ENCODE results near the gene SRGAP1. TPM values are rescaled to one million over a fixed set of nuclear protein-coding genes. Genes with fewer than 3 reads are reported as not detected.

The SRGAP1 gene
- total RNA-seq, 1 donor from 2014 or later = 49.3 TPM

DNA sequence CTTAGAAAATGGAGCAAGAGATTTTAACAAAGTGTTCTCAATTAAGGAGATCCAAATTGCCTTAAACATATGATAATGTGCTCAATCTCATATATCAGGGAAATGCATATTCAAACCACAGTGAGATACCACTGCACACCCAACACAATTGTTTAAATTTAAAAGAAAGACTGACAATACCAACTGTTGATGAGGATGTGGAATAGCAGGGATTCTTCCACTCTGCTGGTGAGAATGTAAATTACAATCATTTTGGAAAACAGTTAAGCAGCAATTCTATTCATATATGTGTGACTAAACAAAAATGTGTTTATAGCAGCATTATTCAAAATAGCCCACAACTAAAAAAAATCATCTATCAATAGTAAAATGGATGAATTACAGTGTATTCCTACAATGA, 233.4 kb downstream of the SRGAP1 start:
- peaks cover 38% of the 10 kb centered on the region for H3K36me3 Mint-ChIP-seq (ENCODE audit: low read depth, unreplicated experiment)
- H3K4me1 Mint-ChIP-seq (ENCODE audit: unreplicated experiment) = peaks cover 6% of the 10 kb centered on the region
- H3K27me3 Mint-ChIP-seq (ENCODE audit: unreplicated experiment) = no peaks in the 10 kb centered on the region
- TF ChIP-seq, protein P1, sequence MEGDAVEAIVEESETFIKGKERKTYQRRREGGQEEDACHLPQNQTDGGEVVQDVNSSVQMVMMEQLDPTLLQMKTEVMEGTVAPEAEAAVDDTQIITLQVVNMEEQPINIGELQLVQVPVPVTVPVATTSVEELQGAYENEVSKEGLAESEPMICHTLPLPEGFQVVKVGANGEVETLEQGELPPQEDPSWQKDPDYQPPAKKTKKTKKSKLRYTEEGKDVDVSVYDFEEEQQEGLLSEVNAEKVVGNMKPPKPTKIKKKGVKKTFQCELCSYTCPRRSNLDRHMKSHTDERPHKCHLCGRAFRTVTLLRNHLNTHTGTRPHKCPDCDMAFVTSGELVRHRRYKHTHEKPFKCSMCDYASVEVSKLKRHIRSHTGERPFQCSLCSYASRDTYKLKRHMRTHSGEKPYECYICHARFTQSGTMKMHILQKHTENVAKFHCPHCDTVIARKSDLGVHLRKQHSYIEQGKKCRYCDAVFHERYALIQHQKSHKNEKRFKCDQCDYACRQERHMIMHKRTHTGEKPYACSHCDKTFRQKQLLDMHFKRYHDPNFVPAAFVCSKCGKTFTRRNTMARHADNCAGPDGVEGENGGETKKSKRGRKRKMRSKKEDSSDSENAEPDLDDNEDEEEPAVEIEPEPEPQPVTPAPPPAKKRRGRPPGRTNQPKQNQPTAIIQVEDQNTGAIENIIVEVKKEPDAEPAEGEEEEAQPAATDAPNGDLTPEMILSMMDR (IDR thresholded peaks at IDR 0.05; ENCODE audit: unreplicated experiment) = peak; percentile 60
- no peaks in the 10 kb centered on the region for H3K9me3 Mint-ChIP-seq (ENCODE audit: unreplicated experiment)
- no peak overlapping the region for H3K4me3 Mint-ChIP-seq (ENCODE audit: unreplicated experiment)
- no peak overlapping the region for H3K27ac Mint-ChIP-seq (ENCODE audit: unreplicated experiment)
- no peak for DNase-seq (ENCODE audit: low spot score)

GRCh38 chr12:64080319-64081007, 236.0 kb downstream of the SRGAP1 start:
- H3K27me3 Mint-ChIP-seq (ENCODE audit: unreplicated experiment) = no peaks in the 10 kb centered on the region
- H3K36me3 Mint-ChIP-seq (ENCODE audit: low read depth, unreplicated experiment) = peaks cover 30% of the 10 kb centered on the region
- peaks cover 6% of the 10 kb centered on the region for H3K4me1 Mint-ChIP-seq (ENCODE audit: unreplicated experiment)
- DNase-seq (ENCODE audit: low spot score) = no peak
- TF ChIP-seq, protein P1 (IDR thresholded peaks at IDR 0.05; ENCODE audit: unreplicated experiment) = no peak
- no peak overlapping the region for H3K4me3 Mint-ChIP-seq (ENCODE audit: unreplicated experiment)
- no peaks in the 10 kb centered on the region for H3K9me3 Mint-ChIP-seq (ENCODE audit: unreplicated experiment)
- no peak overlapping the region for H3K27ac Mint-ChIP-seq (ENCODE audit: unreplicated experiment)

- Mint-ChIP-seq H3K27ac (ENCODE audit: unreplicated experiment) (no peak overlapping the region), H3K4me1 (ENCODE audit: unreplicated experiment) (peaks cover 6% of the 10 kb centered on the region), H3K4me3 (ENCODE audit: unreplicated experiment) (no peak overlapping the region), H3K9me3 (ENCODE audit: unreplicated experiment) (no peaks in the 10 kb centered on the region), H3K36me3 (ENCODE audit: low read depth, unreplicated experiment) (peaks cover 27% of the 10 kb centered on the region), H3K27me3 (ENCODE audit: unreplicated experiment) (no peaks in the 10 kb centered on the region)
- no peak for DNase-seq (ENCODE audit: low spot score)
- TF ChIP-seq, protein P1 (IDR thresholded peaks at IDR 0.05; ENCODE audit: unreplicated experiment) = no peak
These were observed 236.5 kb downstream of the SRGAP1 start for GRCh38 chr12:64081008-64081404.

DNA sequence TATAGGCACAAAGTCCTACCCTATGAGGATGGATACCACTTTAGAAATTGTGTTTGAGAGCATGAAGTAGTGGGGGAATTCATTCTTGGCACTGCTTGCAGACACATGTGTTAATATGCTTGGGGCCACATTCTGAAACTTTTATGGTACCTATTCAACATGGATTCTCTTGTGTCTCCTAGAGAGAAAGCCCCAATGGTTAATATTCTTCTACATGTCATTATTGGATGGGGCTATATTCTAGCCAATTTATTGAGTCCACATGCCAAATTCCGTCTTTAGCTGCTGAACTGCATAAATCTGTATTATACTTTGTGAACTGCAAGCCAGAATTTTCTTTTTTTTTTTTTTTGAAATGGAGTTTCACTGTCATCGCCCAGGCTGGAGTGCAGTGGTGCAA, 237.6 kb downstream of the SRGAP1 start:
- Mint-ChIP-seq H3K4me3 (ENCODE audit: unreplicated experiment) (no peak overlapping the region), H3K9me3 (ENCODE audit: unreplicated experiment) (no peaks in the 10 kb centered on the region), H3K27me3 (ENCODE audit: unreplicated experiment) (no peaks in the 10 kb centered on the region), H3K4me1 (ENCODE audit: unreplicated experiment) (peaks cover 6% of the 10 kb centered on the region), H3K27ac (ENCODE audit: unreplicated experiment) (no peak overlapping the region), H3K36me3 (ENCODE audit: low read depth, unreplicated experiment) (peaks cover 24% of the 10 kb centered on the region)
- no peak for DNase-seq (ENCODE audit: low spot score)
- TF ChIP-seq, protein P1 (IDR thresholded peaks at IDR 0.05; ENCODE audit: unreplicated experiment) = no peak

DNA sequence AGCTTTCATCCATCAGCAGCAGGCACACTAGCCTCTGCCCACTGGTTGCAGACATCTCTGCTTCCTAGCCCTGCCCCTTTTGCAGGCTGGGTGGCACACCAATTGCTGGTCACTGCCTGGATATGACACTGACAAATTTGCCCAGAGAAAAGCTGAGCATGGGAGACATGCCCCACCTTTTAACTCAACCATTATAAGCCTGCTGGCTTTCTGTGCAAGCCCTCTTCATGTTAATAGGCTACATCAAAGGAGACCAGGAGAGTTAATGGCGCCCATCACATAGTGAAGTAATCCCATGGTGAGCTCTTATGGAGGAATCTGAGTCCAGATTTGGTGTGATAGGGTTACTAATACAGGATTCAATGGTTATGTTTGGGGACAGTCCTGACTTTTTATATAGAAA, 238.4 kb downstream of the SRGAP1 start:
- Mint-ChIP-seq H3K9me3 (ENCODE audit: unreplicated experiment) (no peaks in the 10 kb centered on the region), H3K4me1 (ENCODE audit: unreplicated experiment) (peaks cover 6% of the 10 kb centered on the region), H3K27me3 (ENCODE audit: unreplicated experiment) (no peaks in the 10 kb centered on the region), H3K36me3 (ENCODE audit: low read depth, unreplicated experiment) (peaks cover 24% of the 10 kb centered on the region), H3K4me3 (ENCODE audit: unreplicated experiment) (no peak overlapping the region), H3K27ac (ENCODE audit: unreplicated experiment) (no peak overlapping the region)
- no peak for DNase-seq (ENCODE audit: low spot score)
- TF ChIP-seq, protein P1 (IDR thresholded peaks at IDR 0.05; ENCODE audit: unreplicated experiment) = no peak

All from endothelial cell (in vitro differentiated cells).